ENCODE data around the gene MAML1. TPM values are rescaled to one million over a fixed set of nuclear protein-coding genes. Genes with fewer than 3 reads are reported as not detected.
A peak's percentile ranks its signal among the peaks of the same experiment; 100 is the strongest.

MAML1 gene
- total RNA-seq, 4 donors from 2014 or later: 16.6 to 29.0 (median 17.9) TPM

- 70% methylated on average over 17 to 20 of the region's 27 CpGs for WGBS, 2 donors
- no peak for DNase-seq
- Histone ChIP-seq H3K4me3 (no peak overlapping the region), H3K4me1 (peaks cover 9 to 40% (median 16%) of the 10 kb centered on the region in 3 donors), H3K9me3 (no peaks in the 10 kb centered on the region), H3K27ac (peak overlapping the region in 1 of 4 donors; percentile 30), H3K27me3 (no peaks in the 10 kb centered on the region), H3K36me3 (peaks cover 0 to 8% (median 0%) of the 10 kb centered on the region in 3 donors)
- TF ChIP-seq POLR2A (IDR thresholded peaks at IDR 0.05) (no peak), CTCF (IDR thresholded peaks at IDR 0.05) (no peak)
- intact Hi-C loops (cut with DNase I): no loop called here
Measured at GRCh38 chr5:179812135-179812825, 79.7 kb downstream of the MAML1 start.

DNA sequence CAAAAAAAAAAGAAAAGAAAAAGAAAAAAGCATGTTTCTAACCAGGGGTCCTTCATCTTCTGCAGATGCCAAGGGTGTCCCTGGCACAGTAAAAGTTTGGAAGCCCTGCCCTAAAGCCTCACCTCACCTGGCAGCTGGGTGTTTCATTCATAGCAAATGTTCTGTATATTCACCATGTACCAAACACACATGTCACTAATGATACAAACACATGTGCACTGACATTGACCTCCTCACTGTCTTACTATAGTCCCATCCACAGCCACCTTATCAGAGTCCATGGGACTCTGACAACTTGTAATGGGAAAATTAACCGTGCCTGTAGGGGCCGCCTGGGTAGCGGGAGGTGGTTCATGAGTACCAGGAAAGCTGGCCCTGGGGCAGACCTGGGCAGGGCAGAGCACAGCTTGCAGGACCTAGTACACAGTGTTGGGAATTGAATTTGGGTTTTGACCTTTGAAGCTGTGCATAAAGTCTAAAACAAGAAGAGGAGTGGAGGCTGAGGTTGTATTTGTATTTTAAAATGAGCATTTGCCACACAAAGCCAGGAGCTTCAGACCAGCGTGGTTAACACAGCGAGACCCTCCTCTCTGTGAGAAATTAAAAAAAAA is 80.5 kb downstream of the MAML1 start:
- Histone ChIP-seq H3K27ac (no peak overlapping the region), H3K36me3 (peaks cover 0 to 8% (median 0%) of the 10 kb centered on the region in 3 donors), H3K9me3 (no peaks in the 10 kb centered on the region), H3K27me3 (no peaks in the 10 kb centered on the region), H3K4me3 (no peak overlapping the region), H3K4me1 (peaks cover 12 to 40% (median 17%) of the 10 kb centered on the region in 3 donors)
- DNase-seq: no peak
- 88 to 91% methylated on average over 3 to 5 of the region's 5 CpGs for WGBS, 2 donors
- no peak for TF ChIP-seq POLR2A (IDR thresholded peaks at IDR 0.05)
- no peak for TF ChIP-seq CTCF (IDR thresholded peaks at IDR 0.05)
- intact Hi-C loops (cut with DNase I): no loop called here

DNA sequence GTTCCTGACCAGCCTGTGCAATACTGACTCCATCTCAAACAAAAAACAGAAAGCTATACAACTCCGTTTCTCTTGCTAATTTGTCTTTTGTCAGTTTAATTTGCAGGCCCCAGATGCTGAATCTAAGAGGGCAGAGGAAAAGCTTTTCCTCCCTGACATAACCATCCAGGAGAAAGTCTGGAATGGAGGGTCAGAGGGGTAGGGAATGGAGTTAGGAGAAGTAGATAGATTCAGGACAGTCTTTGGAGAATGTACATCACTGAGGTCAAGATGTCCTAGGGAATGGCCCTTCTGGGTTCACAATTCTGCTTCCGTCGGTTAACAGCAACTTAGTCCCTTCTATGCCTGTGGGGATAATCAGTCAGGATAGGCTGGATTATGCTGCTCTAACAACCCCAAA is 81.5 kb downstream of the MAML1 start:
- Histone ChIP-seq H3K27ac (no peak overlapping the region), H3K36me3 (peaks cover 0 to 8% (median 0%) of the 10 kb centered on the region in 3 donors), H3K4me3 (no peak overlapping the region), H3K9me3 (no peaks in the 10 kb centered on the region), H3K4me1 (peaks cover 21 to 46% (median 24%) of the 10 kb centered on the region in 3 donors), H3K27me3 (no peaks in the 10 kb centered on the region)
- TF ChIP-seq CTCF (IDR thresholded peaks at IDR 0.05): no peak
- TF ChIP-seq POLR2A (IDR thresholded peaks at IDR 0.05): no peak
- intact Hi-C loops (cut with DNase I): no loop called here
- no peak for DNase-seq
- WGBS, 2 donors: 63 to 77% methylated on average over 3 of the region's 3 CpGs

DNA sequence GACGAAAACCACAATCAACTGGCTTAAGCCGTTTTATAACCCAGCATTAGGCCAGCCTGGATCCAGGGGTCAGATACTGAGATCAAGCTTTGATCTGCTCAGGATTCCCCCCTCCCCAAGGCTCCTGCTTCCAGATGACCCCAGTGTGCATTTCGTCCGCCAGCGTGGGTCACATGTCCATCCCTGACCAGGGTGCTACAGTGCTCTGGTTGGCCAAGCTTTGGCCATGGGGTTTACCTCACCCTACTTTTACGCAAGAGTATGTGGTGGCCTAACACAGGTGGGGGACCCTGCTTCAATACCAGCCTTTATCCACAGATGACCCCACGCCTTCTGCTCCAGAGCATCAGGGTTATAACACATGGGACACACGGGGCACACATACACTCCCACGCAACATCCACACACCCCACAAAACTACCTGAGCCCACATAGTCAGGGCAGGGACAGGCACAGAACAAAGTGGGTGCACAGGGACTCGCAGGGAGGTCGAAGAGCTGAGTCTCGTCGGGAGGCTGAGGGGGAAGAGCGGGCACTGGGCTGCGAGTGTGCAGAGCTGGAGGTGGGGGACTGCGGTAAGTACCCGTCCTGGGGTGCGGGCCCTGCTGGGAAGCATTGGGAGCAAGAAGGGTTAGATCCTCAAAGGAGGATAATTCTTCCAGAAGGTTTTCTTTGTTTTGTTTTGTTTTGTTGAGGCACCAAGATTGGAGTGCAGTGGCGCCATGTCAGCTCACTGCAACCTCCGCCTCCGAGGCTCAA is 83.0 kb downstream of the MAML1 start:
- no peak for DNase-seq
- TF ChIP-seq CTCF (IDR thresholded peaks at IDR 0.05) (no peak), POLR2A (IDR thresholded peaks at IDR 0.05) (no peak)
- 91 to 97% methylated on average over 14 to 20 of the region's 21 CpGs for WGBS, 2 donors
- no peaks in the 10 kb centered on the region for H3K9me3 ChIP-seq
- peaks cover 0 to 8% (median 0%) of the 10 kb centered on the region in 3 donors for H3K36me3 ChIP-seq
- intact Hi-C loops (cut with DNase I): no loop called here
- H3K4me1 ChIP-seq: peaks cover 36 to 62% (median 38%) of the 10 kb centered on the region in 3 donors
- H3K4me3 ChIP-seq: no peak overlapping the region
- no peaks in the 10 kb centered on the region for H3K27me3 ChIP-seq
- no peak overlapping the region for H3K27ac ChIP-seq

DNA sequence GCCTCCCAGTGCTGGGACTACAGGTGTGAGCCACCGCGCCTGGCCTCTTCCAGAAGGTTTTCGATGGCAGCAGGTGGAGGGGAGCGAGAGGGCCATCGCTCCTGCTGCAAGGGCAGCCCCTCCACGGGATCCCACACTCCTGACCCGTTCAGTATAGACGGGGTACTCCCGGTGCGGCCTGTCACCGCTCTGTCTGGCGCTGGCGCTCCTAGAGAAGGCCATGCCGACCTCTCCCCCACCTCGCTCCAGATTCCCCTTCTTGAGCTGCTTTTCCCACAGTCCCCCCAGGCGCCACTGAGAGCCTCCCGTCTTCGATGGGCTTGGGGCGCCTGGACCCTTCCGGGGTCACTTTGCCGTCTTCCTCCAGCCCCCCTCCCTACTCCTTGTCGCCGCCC is 83.8 kb downstream of the MAML1 start:
- Histone ChIP-seq H3K9me3 (no peaks in the 10 kb centered on the region), H3K27me3 (no peaks in the 10 kb centered on the region), H3K27ac (peak overlapping the region; percentile 57 to 100 (median 80)), H3K36me3 (peaks cover 0 to 8% (median 0%) of the 10 kb centered on the region in 3 donors), H3K4me3 (peak overlapping the region; percentile 35 to 69 (median 48)), H3K4me1 (peaks cover 36 to 62% (median 38%) of the 10 kb centered on the region in 3 donors)
- TF ChIP-seq CTCF (IDR thresholded peaks at IDR 0.05) (no peak), POLR2A (IDR thresholded peaks at IDR 0.05) (no peak)
- intact Hi-C loops (cut with DNase I): no loop called here
- WGBS, 2 donors: 58 to 71% methylated on average over 14 to 22 of the region's 23 CpGs
- DNase-seq: no peak
